Measurements from ENCODE around the gene ATR. TPM values are rescaled to one million over a fixed set of nuclear protein-coding genes. Genes with fewer than 3 reads are reported as not detected.

The ATR gene
- total and polyA plus RNA-seq, 2 donors (not counting 1 experiment from before 2014, with no cell fraction given), result 12.5 to 17.0 TPM

GRCh38 chr3:142481196-142481595 lies 97.3 kb downstream of the ATR start:
- Histone ChIP-seq H2AFZ (ENCODE audit: low read length) (no peak overlapping the region), H3K4me1 (ENCODE audit: control insufficient read depth, extremely low read depth, insufficient read depth, low read length) (no peaks in the 10 kb centered on the region), H3K9ac (ENCODE audit: insufficient read depth, low read length) (no peak overlapping the region), H3K36me3 (ENCODE audit: control insufficient read depth, insufficient read depth, low read length) (peaks cover 2% of the 10 kb centered on the region), H3K27ac (ENCODE audit: insufficient read depth, low read length) (no peak overlapping the region), H3K79me2 (ENCODE audit: control insufficient read depth, insufficient read depth, low read length) (no peaks in the 10 kb centered on the region), H4K20me1 (ENCODE audit: control insufficient read depth, extremely low read depth, insufficient read depth, low read length) (no peaks in the 10 kb centered on the region), H3K4me2 (ENCODE audit: extremely low read depth, insufficient read depth, low read length) (no peak overlapping the region), H3K9me3 (ENCODE audit: control insufficient read depth, insufficient read depth, low read depth, low read length) (no peaks in the 10 kb centered on the region), H3K27me3 (ENCODE audit: control insufficient read depth, insufficient read depth, low read length) (no peaks in the 10 kb centered on the region), H3K4me3 (replicated peaks in 1 of 4; ENCODE audit: control extremely low read depth in 1 of 4, insufficient read depth in 1 of 4, low read depth in 3 of 4, low read length in 4 of 4) (no peak overlapping the region)
- DNase-seq (ENCODE audit: low read depth in 2 of 2), result no peak
- no peak for TF ChIP-seq EZH2 (IDR thresholded peaks at IDR 0.05; ENCODE audit: low read length, missing control alignments)
- TF ChIP-seq CTCF (conservative IDR thresholded peaks at IDR 0.05 in 1 of 2, IDR thresholded peaks at IDR 0.05 in 1 of 2; ENCODE audit: low read depth in 1 of 2, low read length in 2 of 2), result no peak

GRCh38 chr3:142470826-142471225 lies 107.7 kb downstream of the ATR start:
- Histone ChIP-seq H4K20me1 (ENCODE audit: control insufficient read depth, extremely low read depth, insufficient read depth, low read length) (no peaks in the 10 kb centered on the region), H3K36me3 (ENCODE audit: control insufficient read depth, insufficient read depth, low read length) (no peaks in the 10 kb centered on the region), H3K9ac (ENCODE audit: insufficient read depth, low read length) (no peak overlapping the region), H3K79me2 (ENCODE audit: control insufficient read depth, insufficient read depth, low read length) (no peaks in the 10 kb centered on the region), H2AFZ (ENCODE audit: low read length) (no peak overlapping the region), H3K4me1 (ENCODE audit: control insufficient read depth, extremely low read depth, insufficient read depth, low read length) (no peaks in the 10 kb centered on the region), H3K27ac (ENCODE audit: insufficient read depth, low read length) (no peak overlapping the region), H3K4me2 (ENCODE audit: extremely low read depth, insufficient read depth, low read length) (no peak overlapping the region), H3K4me3 (replicated peaks in 1 of 4; ENCODE audit: control extremely low read depth in 1 of 4, insufficient read depth in 1 of 4, low read depth in 3 of 4, low read length in 4 of 4) (no peak overlapping the region), H3K27me3 (ENCODE audit: control insufficient read depth, insufficient read depth, low read length) (no peaks in the 10 kb centered on the region), H3K9me3 (ENCODE audit: control insufficient read depth, insufficient read depth, low read depth, low read length) (no peaks in the 10 kb centered on the region)
- TF ChIP-seq CTCF (conservative IDR thresholded peaks at IDR 0.05 in 1 of 2, IDR thresholded peaks at IDR 0.05 in 1 of 2; ENCODE audit: low read depth in 1 of 2, low read length in 2 of 2), result no peak
- no peak for TF ChIP-seq EZH2 (IDR thresholded peaks at IDR 0.05; ENCODE audit: low read length, missing control alignments)
- no peak for DNase-seq (ENCODE audit: low read depth in 2 of 2)

GRCh38 chr3:142468456-142468855 lies 110.1 kb downstream of the ATR start:
- Histone ChIP-seq H2AFZ (ENCODE audit: low read length) (no peak overlapping the region), H3K9me3 (ENCODE audit: control insufficient read depth, insufficient read depth, low read depth, low read length) (no peaks in the 10 kb centered on the region), H4K20me1 (ENCODE audit: control insufficient read depth, extremely low read depth, insufficient read depth, low read length) (no peaks in the 10 kb centered on the region), H3K9ac (ENCODE audit: insufficient read depth, low read length) (no peak overlapping the region), H3K79me2 (ENCODE audit: control insufficient read depth, insufficient read depth, low read length) (no peaks in the 10 kb centered on the region), H3K4me3 (replicated peaks in 1 of 4; ENCODE audit: control extremely low read depth in 1 of 4, insufficient read depth in 1 of 4, low read depth in 3 of 4, low read length in 4 of 4) (no peak overlapping the region), H3K27ac (ENCODE audit: insufficient read depth, low read length) (no peak overlapping the region), H3K4me2 (ENCODE audit: extremely low read depth, insufficient read depth, low read length) (no peak overlapping the region), H3K36me3 (ENCODE audit: control insufficient read depth, insufficient read depth, low read length) (no peaks in the 10 kb centered on the region), H3K4me1 (ENCODE audit: control insufficient read depth, extremely low read depth, insufficient read depth, low read length) (no peaks in the 10 kb centered on the region), H3K27me3 (ENCODE audit: control insufficient read depth, insufficient read depth, low read length) (no peaks in the 10 kb centered on the region)
- TF ChIP-seq EZH2 (IDR thresholded peaks at IDR 0.05; ENCODE audit: low read length, missing control alignments), result no peak
- no peak for TF ChIP-seq CTCF (conservative IDR thresholded peaks at IDR 0.05 in 1 of 2, IDR thresholded peaks at IDR 0.05 in 1 of 2; ENCODE audit: low read depth in 1 of 2, low read length in 2 of 2)
- DNase-seq (ENCODE audit: low read depth in 2 of 2), result no peak
